GM19468 (cell line): Measurements from ENCODE around the gene PWWP2B.

ENCODE experiments used
- ATAC-seq: cut with Tn5 transposase; IDR thresholded peaks from one replicate; pipeline ENCODE4 v1.9.1; 2021; ENCODE audit warnings: mild to moderate bottlenecking, moderate library complexity, moderate number of reproducible peaks; ENCODE audit not compliant: unreplicated experiment; ENCODE audit errors: extremely low read depth

PWWP2B gene

DNA sequence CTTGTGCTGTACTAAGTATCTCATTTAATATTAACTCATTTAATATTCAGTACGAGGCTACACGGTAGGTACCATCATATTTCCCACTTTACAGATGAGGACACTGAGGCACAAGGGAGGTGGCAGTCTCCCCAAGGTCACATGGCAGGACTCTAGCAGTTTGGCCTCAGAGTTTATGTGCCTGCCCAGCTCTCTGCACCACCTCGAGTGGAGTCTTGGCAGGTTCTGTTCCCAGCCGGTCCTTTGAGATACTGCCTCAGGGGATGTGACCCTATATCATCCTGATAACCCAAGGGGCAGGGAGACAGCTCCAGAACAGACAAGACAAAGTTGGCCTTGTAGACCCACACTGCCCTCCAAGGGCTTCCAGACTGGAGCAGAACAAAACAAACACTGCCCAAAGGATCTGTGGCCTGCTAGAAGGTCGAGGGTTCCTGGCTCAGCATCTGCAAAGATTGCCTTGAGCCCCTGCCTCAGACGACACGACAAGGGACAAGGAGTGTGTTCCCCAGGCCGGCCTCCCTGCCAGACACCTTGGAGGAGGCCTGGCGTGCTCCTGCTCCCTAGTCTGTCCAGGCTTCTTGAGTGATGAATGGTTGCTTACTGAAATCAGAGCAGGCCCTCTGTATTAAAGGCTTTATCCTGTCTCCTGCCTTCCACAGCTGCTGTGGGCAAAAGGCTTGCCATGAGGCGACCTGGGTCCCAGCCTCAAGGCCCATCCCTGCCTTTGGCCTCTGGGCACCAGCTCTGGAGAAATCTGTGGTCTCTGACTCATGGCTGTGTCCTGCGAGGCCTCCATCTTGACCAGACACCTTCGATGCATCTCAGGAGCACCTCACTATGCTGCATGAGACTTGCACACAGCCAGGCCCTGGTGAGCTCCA lies 3.9 kb upstream of the PWWP2B start:
- ATAC-seq: no peak

GRCh38 chr10:132393695-132394181 lies 3.3 kb upstream of the PWWP2B start:
- ATAC-seq: no peak

DNA sequence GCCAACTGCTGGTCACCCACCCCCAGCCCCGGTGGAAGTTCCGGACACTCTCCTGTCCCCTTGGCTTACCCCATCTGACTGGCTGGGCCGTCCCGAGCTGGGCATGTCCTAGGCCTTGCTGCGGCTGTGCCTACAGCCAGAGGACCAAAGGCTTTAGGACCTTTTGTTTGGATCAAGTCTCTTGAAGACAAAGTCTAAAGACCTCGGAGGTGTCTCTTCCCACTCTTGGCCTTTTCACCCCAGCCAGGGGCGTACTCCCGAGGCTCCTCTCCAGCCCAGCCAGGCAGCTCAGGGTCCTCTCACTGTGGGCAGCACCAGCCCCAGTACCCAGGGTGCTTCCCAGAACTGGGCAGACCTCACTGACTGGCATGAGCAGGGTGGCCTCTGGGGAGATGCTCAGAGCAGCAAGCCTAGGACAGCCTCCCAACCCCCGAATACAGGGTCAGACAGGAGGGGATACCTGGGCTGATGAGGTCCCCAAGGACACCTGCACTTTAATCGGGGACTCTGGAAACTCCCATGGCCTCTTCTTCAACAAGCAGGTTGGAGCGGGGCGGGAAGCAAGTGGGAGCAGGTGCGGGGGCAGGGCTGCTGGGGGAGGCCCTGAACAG lies 2.7 kb upstream of the PWWP2B start:
- ATAC-seq: no peak

DNA sequence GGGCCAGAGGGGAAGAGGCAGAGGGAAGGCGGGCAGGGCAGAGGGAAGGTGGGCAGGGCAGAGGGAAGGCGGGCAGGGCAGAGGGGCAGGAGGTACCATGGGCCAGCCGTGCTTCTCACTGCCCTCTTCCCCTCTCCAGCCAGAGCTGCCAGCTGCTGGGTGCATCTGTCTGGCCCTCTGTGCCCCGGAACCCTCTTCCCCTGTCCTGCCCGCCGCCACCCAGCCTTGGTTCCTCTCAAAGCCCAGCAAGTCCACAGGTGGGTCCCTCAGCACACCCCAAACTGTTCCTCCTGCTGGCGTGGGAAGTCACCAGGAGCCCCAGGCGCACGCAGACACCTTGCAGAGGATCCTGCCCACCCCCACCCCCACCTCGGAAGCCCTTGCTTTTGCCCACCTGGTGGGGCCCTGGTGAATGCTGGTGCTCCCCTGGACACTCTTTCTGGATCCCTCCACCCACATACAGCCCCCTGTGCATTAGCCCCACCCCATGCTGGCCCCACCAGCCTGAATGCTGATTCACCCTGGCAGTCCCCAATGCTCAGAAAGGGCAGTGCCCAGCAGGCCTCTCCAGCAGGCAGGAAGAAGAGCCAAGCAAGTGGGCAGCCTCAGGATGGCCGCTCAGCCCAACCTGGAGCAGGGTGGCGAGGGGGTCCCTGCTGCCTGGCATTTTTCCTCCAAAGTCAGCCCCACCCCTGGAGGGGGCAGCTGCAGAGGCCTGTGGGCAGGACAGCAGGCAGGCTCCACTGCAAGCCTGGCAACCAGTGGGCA lies 1.9 kb upstream of the PWWP2B start:
- no peak for ATAC-seq

- ATAC-seq: no peak
Measured at GRCh38 chr10:132395704-132396493, 1.1 kb upstream of the PWWP2B start.

GRCh38 chr10:132396494-132397035 lies 435 bp upstream of the PWWP2B start:
- ATAC-seq: no peak

- ATAC-seq: no peak
Measured at GRCh38 chr10:132397671-132398565, 918 bp downstream of the PWWP2B start.

GRCh38 chr10:132398566-132398991 lies 1.6 kb downstream of the PWWP2B start:
- no peak for ATAC-seq

GRCh38 chr10:132399117-132400035 lies 2.4 kb downstream of the PWWP2B start:
- ATAC-seq: no peak

DNA sequence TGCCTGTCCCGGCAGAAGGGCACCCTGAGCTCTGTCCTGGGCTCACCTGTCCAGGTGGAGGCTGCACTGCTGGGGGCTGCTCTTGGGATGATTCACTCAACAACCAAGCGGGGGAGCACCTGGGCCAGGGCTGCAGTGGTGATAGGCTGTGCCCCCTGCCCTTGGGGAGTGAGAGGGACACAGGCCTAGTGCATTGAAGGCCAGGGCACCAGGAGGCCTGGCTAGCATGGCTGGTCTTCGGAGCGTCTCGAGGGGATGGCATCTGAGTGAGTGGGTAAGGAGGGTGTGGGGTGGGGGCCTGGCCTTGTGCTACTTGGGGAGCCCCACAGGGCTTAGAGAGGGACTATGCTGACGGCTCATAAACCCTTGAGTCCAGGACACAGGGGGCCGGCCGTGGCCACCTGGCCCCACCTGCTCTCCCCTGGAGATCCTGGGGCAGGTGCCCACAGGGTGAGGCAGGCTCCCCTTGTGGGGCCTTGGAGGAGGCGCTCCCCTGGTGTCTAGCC lies 3.1 kb downstream of the PWWP2B start:
- ATAC-seq: no peak

GRCh38 chr10:132400547-132401151 lies 3.6 kb downstream of the PWWP2B start:
- ATAC-seq: no peak

DNA sequence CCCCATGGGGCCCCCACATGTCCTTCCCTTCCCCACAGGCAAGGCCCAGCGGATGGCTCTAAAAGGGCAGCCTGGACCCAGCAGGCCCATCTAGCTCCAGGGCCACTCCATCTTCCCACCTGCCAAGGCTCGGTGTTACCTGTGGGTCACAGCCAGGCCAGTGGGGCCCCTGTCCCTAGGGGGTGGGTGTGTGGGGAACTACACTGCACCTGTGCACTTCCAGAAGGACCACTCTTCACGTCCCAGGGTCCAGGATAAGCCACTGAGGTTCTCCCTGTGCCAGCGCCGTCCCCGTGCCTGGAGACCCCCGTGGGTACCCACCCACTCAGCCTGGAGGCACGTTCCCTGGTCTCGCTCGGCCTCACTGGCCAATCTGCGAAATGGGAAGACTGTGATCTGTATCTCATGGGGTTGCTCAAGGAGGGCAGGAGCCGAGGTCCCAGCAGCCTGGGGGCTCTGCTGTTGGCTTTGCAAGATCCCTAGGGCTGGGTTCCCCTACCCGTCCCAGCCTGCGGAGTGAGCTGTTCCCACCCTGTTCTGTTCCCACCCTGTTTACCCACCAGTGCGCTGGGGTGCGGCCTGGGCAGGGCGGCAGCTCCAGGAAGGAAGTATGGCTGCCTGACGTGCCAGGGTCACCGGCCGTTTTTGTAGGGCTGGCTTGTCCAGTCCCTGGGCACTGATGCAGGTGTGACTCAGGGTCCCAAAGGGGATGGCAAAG lies 4.6 kb downstream of the PWWP2B start:
- ATAC-seq: no peak

- ATAC-seq: no peak
Measured at GRCh38 chr10:132402781-132403241, 5.8 kb downstream of the PWWP2B start.

DNA sequence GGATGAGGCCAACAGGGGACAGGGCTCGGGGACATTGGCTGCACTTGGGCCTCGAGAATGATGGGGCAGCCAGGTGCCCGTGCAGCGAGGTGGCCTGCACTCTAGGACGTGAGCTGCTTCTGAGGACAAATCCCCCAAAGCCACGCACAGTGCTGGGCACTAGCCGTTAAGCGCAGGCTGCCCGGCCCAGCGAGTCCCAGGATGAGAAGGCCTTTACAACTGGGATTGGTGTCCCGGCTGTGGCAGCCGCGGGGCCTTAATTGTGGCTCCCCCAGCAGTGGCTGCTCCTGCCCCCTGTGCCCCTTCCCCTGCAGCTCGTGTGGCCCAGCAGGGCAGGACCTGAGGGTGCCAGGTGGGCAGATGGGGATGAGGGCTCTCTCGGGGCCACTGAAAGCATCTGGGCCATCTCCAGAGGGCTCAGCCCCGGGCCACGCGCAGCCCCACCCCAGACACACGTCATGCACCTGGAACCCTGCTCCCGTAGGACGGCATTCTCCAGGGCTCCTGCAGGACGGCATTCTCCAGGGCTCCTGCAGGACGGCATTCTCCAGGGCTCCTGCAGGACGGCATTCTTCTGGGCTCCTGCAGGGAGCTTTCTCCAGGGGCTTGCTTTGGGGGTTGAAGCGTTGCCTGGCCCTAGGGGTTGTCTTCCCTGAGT lies 6.6 kb downstream of the PWWP2B start:
- ATAC-seq: no peak

- no peak for ATAC-seq
Measured at GRCh38 chr10:132404169-132404880, 7.3 kb downstream of the PWWP2B start.
